ENCODE results near the gene PSAPL1.
A peak's percentile ranks its signal among the peaks of the same experiment; 100 is the strongest.

PSAPL1 gene, protein sequence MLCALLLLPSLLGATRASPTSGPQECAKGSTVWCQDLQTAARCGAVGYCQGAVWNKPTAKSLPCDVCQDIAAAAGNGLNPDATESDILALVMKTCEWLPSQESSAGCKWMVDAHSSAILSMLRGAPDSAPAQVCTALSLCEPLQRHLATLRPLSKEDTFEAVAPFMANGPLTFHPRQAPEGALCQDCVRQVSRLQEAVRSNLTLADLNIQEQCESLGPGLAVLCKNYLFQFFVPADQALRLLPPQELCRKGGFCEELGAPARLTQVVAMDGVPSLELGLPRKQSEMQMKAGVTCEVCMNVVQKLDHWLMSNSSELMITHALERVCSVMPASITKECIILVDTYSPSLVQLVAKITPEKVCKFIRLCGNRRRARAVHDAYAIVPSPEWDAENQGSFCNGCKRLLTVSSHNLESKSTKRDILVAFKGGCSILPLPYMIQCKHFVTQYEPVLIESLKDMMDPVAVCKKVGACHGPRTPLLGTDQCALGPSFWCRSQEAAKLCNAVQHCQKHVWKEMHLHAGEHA

DNA sequence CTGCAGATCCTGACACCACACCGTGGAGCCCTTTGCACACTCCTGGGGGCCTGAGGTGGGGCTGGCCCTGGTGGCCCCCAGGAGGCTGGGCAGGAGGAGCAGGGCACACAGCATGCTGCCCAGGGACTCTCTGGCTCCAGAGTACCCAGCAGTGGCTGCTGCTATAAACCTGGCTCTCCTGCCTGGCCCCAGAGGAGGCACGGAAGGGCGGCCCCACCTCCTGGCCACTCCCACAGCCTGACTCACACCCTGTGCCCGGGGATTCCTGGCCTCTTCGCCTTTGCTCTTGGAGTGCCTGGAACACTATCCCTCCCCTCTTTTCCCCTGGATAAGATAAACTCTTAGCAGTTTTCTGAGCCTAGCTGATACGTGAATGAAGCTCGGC is at the start of gene PSAPL1:
Gene PSAPL1 (minus strand): TSS at position 165 of the 385 bp plus-strand sequence. CDS start 51 bp downstream, at position 114.
- DNase-seq, result peak; percentile 18

- DNase-seq, result no peak
These were observed 46.5 kb upstream of the PSAPL1 start for GRCh38 chr4:7481227-7481626.

DNA sequence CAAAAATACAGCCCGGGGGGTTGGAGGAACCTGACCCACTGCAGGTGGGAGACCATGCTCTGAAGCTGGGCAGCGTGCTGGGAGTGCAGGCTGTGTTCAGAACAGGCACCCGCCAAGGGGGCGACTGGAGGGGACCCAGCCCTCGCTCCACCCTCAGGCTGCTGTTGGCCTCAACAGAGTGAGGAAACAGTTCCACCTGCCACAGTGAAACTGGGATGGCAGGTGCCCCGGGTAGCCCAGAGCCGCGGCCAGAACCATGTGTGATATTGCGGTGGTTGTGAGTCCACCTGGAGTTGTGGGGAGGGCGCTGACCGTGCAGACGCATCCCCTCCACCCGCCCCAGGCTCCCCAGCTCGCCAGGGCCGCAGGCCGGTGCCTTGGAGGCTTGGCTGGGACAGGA is 45.7 kb upstream of the PSAPL1 start:
- DNase-seq, result no peak

GRCh38 chr4:7478665-7479064 is 43.9 kb upstream of the PSAPL1 start:
- no peak for DNase-seq

DNA sequence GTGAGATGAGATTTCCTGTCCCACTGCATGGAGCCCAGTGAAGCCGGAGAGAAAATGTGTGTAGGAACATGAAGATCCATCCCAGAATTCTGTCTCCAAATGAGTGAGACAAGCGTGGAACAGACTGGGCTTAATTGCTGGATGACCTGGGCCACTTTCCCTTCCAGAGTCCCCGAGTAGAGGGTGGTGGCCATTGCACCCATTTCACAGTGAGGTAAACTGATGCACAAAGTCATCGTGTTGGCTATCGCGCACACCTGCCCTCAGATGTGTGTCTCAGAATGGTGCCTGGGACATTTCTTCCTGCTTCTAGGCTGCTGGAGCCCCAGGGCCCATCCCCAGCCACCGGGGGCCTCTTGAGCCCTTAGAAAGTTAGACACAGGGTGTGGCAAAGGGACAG is 43.0 kb upstream of the PSAPL1 start:
- DNase-seq, result no peak

GRCh38 chr4:7476820-7477219 is 42.1 kb upstream of the PSAPL1 start:
- DNase-seq, result no peak

- no peak for DNase-seq
These were observed 40.5 kb upstream of the PSAPL1 start for GRCh38 chr4:7475207-7475606.

DNA sequence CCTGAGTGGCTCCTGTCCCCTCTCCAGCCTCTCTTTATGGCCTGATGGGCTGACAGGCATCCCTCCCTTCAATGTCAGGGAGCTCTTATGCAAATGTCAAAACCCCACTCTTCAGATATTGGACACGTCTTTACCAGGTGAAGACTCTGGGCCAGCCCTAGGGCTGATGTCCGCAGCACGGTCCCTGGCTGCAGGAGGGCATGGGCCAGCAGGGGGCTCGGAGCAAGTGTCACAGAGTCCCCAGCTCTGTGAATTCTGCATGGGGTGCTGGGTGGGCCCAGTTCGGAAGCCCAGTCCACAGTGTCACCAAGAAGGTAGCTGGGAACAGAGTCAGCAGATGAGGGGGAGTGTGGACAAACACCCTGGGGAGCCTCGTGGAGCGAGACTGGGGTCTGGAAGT is 39.6 kb upstream of the PSAPL1 start:
- DNase-seq, result no peak

DNA sequence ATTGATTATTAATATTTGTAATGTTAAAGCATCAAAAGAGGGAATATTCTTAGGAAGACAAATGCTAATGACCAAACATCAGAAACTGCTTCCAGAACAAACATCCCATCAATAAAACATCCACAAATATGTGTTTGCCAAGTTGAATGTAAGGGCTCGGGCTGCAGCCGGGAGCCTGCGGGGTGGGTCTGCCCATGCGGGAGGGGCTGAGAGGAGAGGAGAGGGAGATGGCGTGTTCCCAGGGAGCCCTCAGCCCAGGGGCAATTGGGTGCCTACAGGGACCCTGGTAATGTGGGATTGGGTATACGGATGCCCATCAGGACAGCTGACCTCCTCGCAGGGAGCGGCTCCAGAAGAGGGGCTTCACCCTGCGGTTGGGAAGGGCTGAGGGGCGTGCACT is 38.4 kb upstream of the PSAPL1 start:
- DNase-seq, result no peak

DNA sequence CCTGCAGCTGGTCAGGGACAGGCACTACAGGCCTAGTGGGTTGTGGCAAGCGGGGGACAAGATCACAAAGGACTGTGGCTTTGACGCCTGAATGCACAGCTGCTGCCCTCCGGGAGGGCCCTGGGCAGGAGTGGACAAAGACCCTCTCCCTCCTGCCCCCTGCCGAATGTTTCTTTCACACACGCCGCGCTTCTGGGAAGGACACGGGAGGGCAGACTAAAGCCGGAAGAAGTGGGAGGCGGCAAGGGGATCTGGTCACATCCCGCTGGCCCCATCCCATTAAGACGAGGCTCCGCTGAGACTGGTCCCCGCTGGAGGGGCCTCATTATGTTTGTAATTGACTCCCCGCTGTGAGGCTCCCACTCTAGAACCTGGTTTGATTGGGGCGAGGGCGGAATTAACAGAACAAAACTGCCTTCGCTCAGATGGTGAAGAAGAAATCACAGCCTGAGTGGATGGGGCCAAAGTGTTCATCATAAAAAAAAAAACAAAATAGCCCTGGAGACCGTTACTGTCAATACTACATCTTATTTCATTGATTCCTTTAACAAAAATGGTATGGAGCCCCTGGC is 37.8 kb upstream of the PSAPL1 start:
- no peak for DNase-seq

DNA sequence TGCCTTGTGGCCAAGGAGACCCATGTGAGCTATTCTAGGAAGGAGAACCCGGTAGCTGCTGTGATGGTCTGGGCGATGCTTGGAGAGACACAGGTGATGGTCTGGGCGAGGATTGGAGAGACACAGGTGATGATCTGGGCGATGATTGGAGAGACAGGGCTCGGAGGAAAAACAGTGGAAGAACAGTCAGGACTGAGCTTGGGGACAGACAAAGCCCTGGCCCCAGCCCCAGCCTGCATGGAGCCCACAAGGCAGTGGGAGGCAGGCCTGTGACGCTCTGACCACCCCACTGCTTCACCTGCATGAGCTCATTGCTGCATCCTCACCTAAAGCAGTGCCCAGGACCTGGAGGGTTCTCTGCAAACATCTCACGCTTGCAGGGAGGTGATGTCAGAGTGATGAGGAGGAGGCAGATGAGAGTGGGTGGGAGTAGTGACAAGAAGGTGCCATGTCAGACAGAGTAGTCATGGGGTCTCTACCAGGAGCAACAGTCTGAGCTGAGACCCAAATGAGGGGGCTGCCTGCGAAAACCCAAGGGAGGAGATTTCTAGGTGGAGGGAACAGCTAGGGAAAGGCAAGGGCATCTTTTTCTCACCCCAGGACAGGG is 35.9 kb upstream of the PSAPL1 start:
- no peak for DNase-seq

GRCh38 chr4:7470111-7470510 is 35.4 kb upstream of the PSAPL1 start:
- no peak for DNase-seq

GRCh38 chr4:7469023-7469422 is 34.3 kb upstream of the PSAPL1 start:
- DNase-seq, result no peak

GRCh38 chr4:7467471-7467870 is 32.7 kb upstream of the PSAPL1 start:
- no peak for DNase-seq

- DNase-seq, result no peak
These were observed 32.2 kb upstream of the PSAPL1 start for GRCh38 chr4:7466904-7467303.

DNA sequence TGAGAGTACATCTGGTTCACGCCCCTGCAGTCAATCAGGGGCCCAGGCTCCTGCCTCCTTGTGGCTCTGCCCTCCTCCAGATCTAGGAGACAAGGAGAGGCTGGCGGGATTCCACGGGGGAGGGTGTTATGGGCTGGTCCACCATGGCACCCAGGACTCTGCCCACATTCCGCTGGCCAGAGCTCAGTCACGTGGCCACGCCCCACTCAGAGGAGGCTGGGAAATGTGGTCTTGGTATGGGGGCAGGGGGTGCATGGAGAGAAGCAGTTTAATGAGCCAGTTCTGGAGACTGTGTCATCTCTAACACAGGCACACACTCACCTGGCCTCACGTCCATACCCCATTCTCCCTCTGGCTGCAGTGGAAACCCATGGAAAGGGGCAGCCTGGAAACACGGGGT is 31.5 kb upstream of the PSAPL1 start:
- no peak for DNase-seq

- DNase-seq, result no peak
These were observed 30.3 kb upstream of the PSAPL1 start for GRCh38 chr4:7465017-7465416.

- no peak for DNase-seq
These were observed 29.5 kb upstream of the PSAPL1 start for GRCh38 chr4:7464259-7464655.

GRCh38 chr4:7463566-7464258 is 29.0 kb upstream of the PSAPL1 start:
- no peak for DNase-seq

GRCh38 chr4:7462509-7462971 is 27.8 kb upstream of the PSAPL1 start:
- no peak for DNase-seq

DNA sequence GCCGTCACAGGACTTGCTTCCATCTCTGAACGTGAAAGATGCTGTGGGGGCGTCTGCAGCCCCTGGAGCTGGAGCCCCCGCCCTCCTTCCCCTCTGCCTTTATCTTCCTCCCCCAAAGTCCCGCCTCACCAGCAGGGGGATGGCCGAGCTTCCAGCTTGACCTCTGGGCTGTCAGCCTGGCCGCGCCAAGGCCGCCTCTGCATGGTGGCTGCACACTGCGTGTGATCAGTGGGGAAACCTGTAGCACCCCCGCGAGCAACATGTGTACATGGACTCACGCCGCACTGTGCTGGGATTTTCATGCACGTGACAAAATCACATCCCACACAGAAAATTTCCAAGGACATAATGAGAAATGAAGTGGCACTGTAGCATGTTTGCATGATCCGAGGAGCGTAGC is 26.5 kb upstream of the PSAPL1 start:
- no peak for DNase-seq

- no peak for DNase-seq
These were observed 25.8 kb upstream of the PSAPL1 start for GRCh38 chr4:7460566-7460965.

- no peak for DNase-seq
These were observed 24.7 kb upstream of the PSAPL1 start for GRCh38 chr4:7459471-7459870.

Measured in suppressor macrophage treated with lipopolysaccharide for 4 hours (primary cell).